ENCODE measurements around the gene TRIM33. TPM values are rescaled to one million over a fixed set of nuclear protein-coding genes. Genes with fewer than 3 reads are reported as not detected.

The TRIM33 gene
- total RNA-seq, 1 donor from 2014 or later = 36.2 TPM

DNA sequence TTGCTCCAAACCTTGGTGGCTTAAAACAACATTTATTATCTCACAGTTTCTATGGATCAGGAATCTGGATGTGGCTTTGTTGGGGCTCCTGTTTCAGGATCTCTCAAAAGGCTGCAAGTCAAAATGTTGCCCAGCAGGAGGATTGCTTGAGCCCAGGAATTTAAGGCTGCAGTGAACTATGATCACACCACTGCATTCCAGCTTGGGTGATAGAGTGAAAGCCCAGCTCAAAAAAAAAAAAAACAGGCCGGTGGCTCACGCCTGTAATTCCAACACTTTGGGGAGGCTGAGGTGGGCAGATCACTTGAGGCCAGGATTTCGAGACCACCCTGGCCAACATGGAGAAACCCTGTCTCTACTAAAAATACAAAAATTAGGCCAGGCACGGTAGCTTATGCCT, 40.4 kb upstream of the TRIM33 start:
- Mint-ChIP-seq H3K36me3 (ENCODE audit: low read depth, unreplicated experiment) (no peaks in the 10 kb centered on the region), H3K27ac (ENCODE audit: unreplicated experiment) (no peak overlapping the region), H3K27me3 (ENCODE audit: unreplicated experiment) (no peaks in the 10 kb centered on the region), H3K4me1 (ENCODE audit: unreplicated experiment) (no peaks in the 10 kb centered on the region), H3K4me3 (ENCODE audit: unreplicated experiment) (no peak overlapping the region), H3K9me3 (ENCODE audit: unreplicated experiment) (no peaks in the 10 kb centered on the region)
- no peak for DNase-seq (ENCODE audit: low spot score)
- TF ChIP-seq, protein P1, sequence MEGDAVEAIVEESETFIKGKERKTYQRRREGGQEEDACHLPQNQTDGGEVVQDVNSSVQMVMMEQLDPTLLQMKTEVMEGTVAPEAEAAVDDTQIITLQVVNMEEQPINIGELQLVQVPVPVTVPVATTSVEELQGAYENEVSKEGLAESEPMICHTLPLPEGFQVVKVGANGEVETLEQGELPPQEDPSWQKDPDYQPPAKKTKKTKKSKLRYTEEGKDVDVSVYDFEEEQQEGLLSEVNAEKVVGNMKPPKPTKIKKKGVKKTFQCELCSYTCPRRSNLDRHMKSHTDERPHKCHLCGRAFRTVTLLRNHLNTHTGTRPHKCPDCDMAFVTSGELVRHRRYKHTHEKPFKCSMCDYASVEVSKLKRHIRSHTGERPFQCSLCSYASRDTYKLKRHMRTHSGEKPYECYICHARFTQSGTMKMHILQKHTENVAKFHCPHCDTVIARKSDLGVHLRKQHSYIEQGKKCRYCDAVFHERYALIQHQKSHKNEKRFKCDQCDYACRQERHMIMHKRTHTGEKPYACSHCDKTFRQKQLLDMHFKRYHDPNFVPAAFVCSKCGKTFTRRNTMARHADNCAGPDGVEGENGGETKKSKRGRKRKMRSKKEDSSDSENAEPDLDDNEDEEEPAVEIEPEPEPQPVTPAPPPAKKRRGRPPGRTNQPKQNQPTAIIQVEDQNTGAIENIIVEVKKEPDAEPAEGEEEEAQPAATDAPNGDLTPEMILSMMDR (IDR thresholded peaks at IDR 0.05; ENCODE audit: unreplicated experiment) = no peak

DNA sequence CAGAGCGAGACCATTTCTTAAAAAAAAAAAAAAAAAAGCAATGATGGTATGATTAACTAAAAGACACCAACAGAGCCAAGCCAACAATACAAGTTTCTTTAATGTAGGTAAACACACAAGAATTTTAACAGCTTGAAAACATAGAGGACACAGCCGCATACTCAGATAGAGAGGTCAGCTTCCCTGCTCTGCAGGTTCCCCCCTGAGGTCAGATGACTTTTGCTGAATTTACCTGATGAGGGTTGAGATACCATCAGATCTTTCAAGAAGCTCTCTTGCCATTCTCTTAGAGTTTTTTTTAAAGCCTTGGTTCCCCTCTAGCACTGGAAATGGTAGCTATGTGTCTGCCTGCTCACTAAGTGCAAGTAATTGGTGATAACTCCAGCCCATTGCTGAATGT, 39.3 kb upstream of the TRIM33 start:
- H3K4me1 Mint-ChIP-seq (ENCODE audit: unreplicated experiment) = no peaks in the 10 kb centered on the region
- no peaks in the 10 kb centered on the region for H3K36me3 Mint-ChIP-seq (ENCODE audit: low read depth, unreplicated experiment)
- H3K27ac Mint-ChIP-seq (ENCODE audit: unreplicated experiment) = no peak overlapping the region
- DNase-seq (ENCODE audit: low spot score) = no peak
- TF ChIP-seq, protein P1 (IDR thresholded peaks at IDR 0.05; ENCODE audit: unreplicated experiment) = no peak
- H3K27me3 Mint-ChIP-seq (ENCODE audit: unreplicated experiment) = no peaks in the 10 kb centered on the region
- H3K9me3 Mint-ChIP-seq (ENCODE audit: unreplicated experiment) = no peaks in the 10 kb centered on the region
- H3K4me3 Mint-ChIP-seq (ENCODE audit: unreplicated experiment) = no peak overlapping the region

DNA sequence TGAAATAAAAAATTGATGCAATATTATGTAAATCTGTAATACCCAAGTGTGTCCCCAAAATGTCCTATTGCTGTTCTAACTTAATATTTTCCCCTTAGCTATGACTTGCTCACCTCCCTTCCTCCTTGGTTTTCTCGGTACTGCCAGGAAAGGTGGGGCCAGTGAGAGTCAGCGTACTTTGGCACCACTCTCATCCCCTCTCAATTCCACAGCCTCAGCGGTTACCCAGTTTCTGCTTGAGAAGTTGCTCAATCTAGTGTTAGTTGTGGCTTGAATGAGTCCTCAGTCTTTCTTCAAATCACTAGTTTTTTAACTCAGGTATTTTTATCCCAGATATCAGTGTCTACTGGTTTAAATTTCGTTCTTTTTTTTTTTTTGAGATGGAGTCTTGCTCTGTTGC, 38.1 kb upstream of the TRIM33 start:
- Mint-ChIP-seq H3K4me3 (ENCODE audit: unreplicated experiment) (no peak overlapping the region), H3K36me3 (ENCODE audit: low read depth, unreplicated experiment) (no peaks in the 10 kb centered on the region), H3K27me3 (ENCODE audit: unreplicated experiment) (no peaks in the 10 kb centered on the region), H3K27ac (ENCODE audit: unreplicated experiment) (no peak overlapping the region), H3K4me1 (ENCODE audit: unreplicated experiment) (no peaks in the 10 kb centered on the region), H3K9me3 (ENCODE audit: unreplicated experiment) (no peaks in the 10 kb centered on the region)
- TF ChIP-seq, protein P1 (IDR thresholded peaks at IDR 0.05; ENCODE audit: unreplicated experiment) = no peak
- no peak for DNase-seq (ENCODE audit: low spot score)

DNA sequence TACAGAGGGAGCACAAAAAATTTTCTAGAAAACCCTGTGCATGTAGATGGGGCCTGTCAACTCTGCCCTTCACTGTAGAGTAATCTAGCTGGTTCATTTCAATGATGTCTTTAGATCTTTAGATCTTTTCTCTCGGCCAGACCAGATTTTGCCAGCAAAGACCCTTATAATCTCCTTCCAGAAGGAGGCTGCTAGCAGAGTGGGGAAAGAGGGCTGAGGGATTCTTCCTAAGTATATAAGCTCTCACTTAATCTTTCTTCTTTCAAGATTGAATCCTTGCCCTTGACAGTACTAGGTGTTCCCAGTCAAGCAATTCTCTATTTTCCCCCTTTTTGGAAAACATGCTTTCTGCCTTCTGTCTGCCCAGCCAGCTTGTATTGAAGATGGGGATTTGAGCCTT, 36.1 kb upstream of the TRIM33 start:
- Mint-ChIP-seq H3K27ac (ENCODE audit: unreplicated experiment) (no peak overlapping the region), H3K27me3 (ENCODE audit: unreplicated experiment) (no peaks in the 10 kb centered on the region)

DNA sequence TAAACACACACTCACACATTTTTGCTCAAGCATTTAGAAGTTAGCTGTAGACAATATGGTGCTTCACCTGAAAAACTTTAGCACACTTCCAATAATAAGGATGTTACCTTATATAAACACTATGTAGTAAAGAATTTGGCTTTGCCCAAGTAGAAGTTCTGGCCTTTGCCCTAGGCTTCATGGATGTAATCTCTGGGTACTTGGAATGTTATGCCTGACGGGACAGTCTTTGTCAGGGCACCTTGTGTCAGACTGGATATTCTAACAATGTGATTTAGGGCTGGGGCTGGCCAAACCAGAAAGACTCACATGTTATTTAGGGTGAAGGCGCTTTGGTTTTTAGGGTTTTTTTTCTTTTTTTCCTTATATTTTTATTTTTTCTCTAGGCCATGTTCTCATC, 34.8 kb upstream of the TRIM33 start:
- Mint-ChIP-seq H3K36me3 (ENCODE audit: low read depth, unreplicated experiment) (no peaks in the 10 kb centered on the region), H3K4me1 (ENCODE audit: unreplicated experiment) (no peaks in the 10 kb centered on the region), H3K27ac (ENCODE audit: unreplicated experiment) (no peak overlapping the region), H3K9me3 (ENCODE audit: unreplicated experiment) (no peaks in the 10 kb centered on the region), H3K4me3 (ENCODE audit: unreplicated experiment) (no peak overlapping the region), H3K27me3 (ENCODE audit: unreplicated experiment) (no peaks in the 10 kb centered on the region)
- TF ChIP-seq, protein P1 (IDR thresholded peaks at IDR 0.05; ENCODE audit: unreplicated experiment) = no peak
- no peak for DNase-seq (ENCODE audit: low spot score)

More for the DNA sequence above, 36.1 kb upstream of the TRIM33 start:
- DNase-seq (ENCODE audit: low spot score) = no peak
- no peak overlapping the region for H3K4me3 Mint-ChIP-seq (ENCODE audit: unreplicated experiment)
- TF ChIP-seq, protein P1 (IDR thresholded peaks at IDR 0.05; ENCODE audit: unreplicated experiment) = no peak
- H3K9me3 Mint-ChIP-seq (ENCODE audit: unreplicated experiment) = no peaks in the 10 kb centered on the region
- H3K36me3 Mint-ChIP-seq (ENCODE audit: low read depth, unreplicated experiment) = no peaks in the 10 kb centered on the region
- H3K4me1 Mint-ChIP-seq (ENCODE audit: unreplicated experiment) = no peaks in the 10 kb centered on the region
